ENCODE data around the gene MYO1C. TPM values are rescaled to one million over a fixed set of nuclear protein-coding genes. Genes with fewer than 3 reads are reported as not detected.

The MYO1C gene
- total and polyA plus RNA-seq, 2 of the 8 experiments (the other 6 are each of a cell fraction or from before 2014, with no cell fraction given): 40.1 to 78.6 TPM

DNA sequence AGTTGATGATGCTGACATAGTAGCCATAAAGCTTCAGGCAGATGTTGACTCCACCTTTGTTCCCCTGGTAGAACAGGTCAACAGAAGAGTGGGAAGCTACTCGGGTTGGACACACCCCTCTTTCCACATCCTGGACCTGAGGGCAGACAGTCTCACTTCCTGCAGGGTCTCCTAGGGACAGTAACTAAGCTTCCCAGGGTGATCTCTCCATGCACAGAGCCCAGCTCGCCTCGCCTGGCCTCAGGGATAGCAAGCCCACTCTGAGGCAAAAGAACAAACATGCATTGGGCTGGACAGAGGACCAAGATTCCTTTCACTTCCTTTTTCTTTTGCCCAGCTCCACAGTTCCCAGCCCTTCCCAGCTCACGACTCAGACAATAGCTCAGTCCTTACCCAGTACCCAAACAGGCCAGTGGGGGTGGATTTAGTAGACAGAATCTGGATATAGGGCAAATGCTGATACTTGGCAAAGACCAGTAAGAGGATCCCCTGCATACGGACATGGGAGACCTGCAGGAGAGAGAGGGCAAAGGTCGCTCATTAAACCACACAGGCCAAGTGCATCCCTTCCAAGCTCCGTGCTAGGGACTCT, 16.9 kb upstream of the MYO1C start:
- Histone ChIP-seq H4K20me1 (replicated peaks in 1 of 2; ENCODE audit: control insufficient read depth in 1 of 2, insufficient read depth in 2 of 2, low read length in 2 of 2) (peaks cover 0 to 3% of the 10 kb centered on the region in 2 experiments), H3K27ac (ENCODE audit: low read depth, low read length) (no peak overlapping the region), H2BK5ac (ENCODE audit: low read depth, low read length) (no peak overlapping the region; the same call in 1 of the 2 replicates), H3K18ac (ENCODE audit: extremely low read depth, low read length) (no peak overlapping the region), H2BK20ac (ENCODE audit: low read length) (no peak overlapping the region), H2BK15ac (ENCODE audit: low read length) (no peak overlapping the region), H3K4me2 (ENCODE audit: insufficient read depth in 1 of 2, low read depth in 2 of 2, low read length in 2 of 2) (no peak overlapping the region), H3K9me3 (ENCODE audit: insufficient read depth in 2 of 2, low read depth in 1 of 2, low read length in 1 of 2) (no peaks in the 10 kb centered on the region), H3K9ac (replicated peaks in 1 of 4; ENCODE audit: extremely low read depth in 1 of 4, low read depth in 3 of 4, low read length in 3 of 4) (no peak overlapping the region), H3K56ac (replicated peaks; ENCODE audit: insufficient read length, low read depth, low read length) (no peak overlapping the region), H2AFZ (ENCODE audit: low read length) (no peak overlapping the region), H2AK5ac (ENCODE audit: low read depth, low read length) (no peak overlapping the region), H3K79me2 (ENCODE audit: control insufficient read depth in 1 of 2, insufficient read depth in 2 of 2, low read length in 2 of 2) (no peaks in the 10 kb centered on the region), H3K79me1 (ENCODE audit: low read depth, low read length) (peaks cover 2% of the 10 kb centered on the region; the same call in 1 of the 2 replicates), H3K4me3 (ENCODE audit: extremely low read depth in 1 of 4, insufficient read depth in 2 of 4, low read depth in 3 of 4, low read length in 4 of 4) (no peak overlapping the region), H3K23ac (ENCODE audit: insufficient read length) (no peak overlapping the region), H4K8ac (ENCODE audit: extremely low read depth, insufficient read depth, low read length) (no peak overlapping the region), H2BK12ac (ENCODE audit: low read depth, low read length) (no peak overlapping the region), H3K36me3 (ENCODE audit: control insufficient read depth in 2 of 4, insufficient read depth in 4 of 4, low read length in 3 of 4) (no peaks in the 10 kb centered on the region; a peak in 4 of 8 replicates), H3K4me1 (replicated peaks in 1 of 4; ENCODE audit: control insufficient read depth in 3 of 4, insufficient read depth in 4 of 4, low read length in 3 of 4) (no peaks in the 10 kb centered on the region), H4K5ac (ENCODE audit: insufficient read length, low read depth, low read length) (no peak overlapping the region), H3K14ac (ENCODE audit: insufficient read length) (no peak overlapping the region), H4K91ac (replicated peaks; ENCODE audit: insufficient read length, low read length) (no peak overlapping the region), H3K4ac (replicated peaks; ENCODE audit: insufficient read length, low read depth, low read length) (no peak overlapping the region), H3K27me3 (replicated peaks in 1 of 4; ENCODE audit: control insufficient read depth in 3 of 4, extremely low read depth in 1 of 4, insufficient read depth in 3 of 4, low read length in 3 of 4) (no peaks in the 10 kb centered on the region), H2BK120ac (replicated peaks; ENCODE audit: low read depth, low read length) (no peak overlapping the region), H3K23me2 (ENCODE audit: low read depth, low read length) (no peaks in the 10 kb centered on the region)
- 87% methylated on average over 7 of the region's 7 CpGs; no CpG with 5 or more reads in 1 of the 2 experiments for WGBS, 2 experiments (ENCODE audit: extremely low coverage in 1 of 2, insufficient coverage in 1 of 2, insufficient read length in 1 of 2, insufficient replicate concordance in 2 of 2, low coverage in 1 of 2, low lambda C conversion rate in 2 of 2, missing lambda C conversion rate in 1 of 2)
- POLR2A ChIA-PET (ENCODE audit: partially characterized antibody): interaction anchor here (1.0 to 2.3 kb wide), 5 partner anchors 10 to 56 kb away, joined by 3 to 9 read pairs (median 6); partner anchors contain the start of gene MYO1C
- CTCF ChIA-PET (ENCODE audit: partially characterized antibody): interaction anchor here (0.6 to 5.1 kb wide), 9 partner anchors 9 to 160 kb away, joined by 3 to 26 read pairs (median 4); no protein-coding TSS in a partner anchor
- DNase-seq (ENCODE audit: low read depth in 1 of 2, low spot score in 2 of 2) (no peak), FAIRE-seq (no peak)
- TF ChIP-seq, protein P1, sequence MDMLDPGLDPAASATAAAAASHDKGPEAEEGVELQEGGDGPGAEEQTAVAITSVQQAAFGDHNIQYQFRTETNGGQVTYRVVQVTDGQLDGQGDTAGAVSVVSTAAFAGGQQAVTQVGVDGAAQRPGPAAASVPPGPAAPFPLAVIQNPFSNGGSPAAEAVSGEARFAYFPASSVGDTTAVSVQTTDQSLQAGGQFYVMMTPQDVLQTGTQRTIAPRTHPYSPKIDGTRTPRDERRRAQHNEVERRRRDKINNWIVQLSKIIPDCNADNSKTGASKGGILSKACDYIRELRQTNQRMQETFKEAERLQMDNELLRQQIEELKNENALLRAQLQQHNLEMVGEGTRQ (IDR thresholded peaks at IDR 0.05; ENCODE audit: low read length): no peak
- TF ChIP-seq GTF2F1 (IDR thresholded peaks at IDR 0.05; ENCODE audit: borderline replicate concordance, low read depth, low read length): no peak
- TF ChIP-seq MAFK (IDR thresholded peaks at IDR 0.05; ENCODE audit: low read depth, low read length): no peak
- no peak for TF ChIP-seq SUZ12 (IDR thresholded peaks at IDR 0.05; ENCODE audit: low read length)
- TF ChIP-seq POU5F1 (IDR thresholded peaks at IDR 0.05; ENCODE audit: low read depth, low read length): no peak
- TF ChIP-seq, protein P2, sequence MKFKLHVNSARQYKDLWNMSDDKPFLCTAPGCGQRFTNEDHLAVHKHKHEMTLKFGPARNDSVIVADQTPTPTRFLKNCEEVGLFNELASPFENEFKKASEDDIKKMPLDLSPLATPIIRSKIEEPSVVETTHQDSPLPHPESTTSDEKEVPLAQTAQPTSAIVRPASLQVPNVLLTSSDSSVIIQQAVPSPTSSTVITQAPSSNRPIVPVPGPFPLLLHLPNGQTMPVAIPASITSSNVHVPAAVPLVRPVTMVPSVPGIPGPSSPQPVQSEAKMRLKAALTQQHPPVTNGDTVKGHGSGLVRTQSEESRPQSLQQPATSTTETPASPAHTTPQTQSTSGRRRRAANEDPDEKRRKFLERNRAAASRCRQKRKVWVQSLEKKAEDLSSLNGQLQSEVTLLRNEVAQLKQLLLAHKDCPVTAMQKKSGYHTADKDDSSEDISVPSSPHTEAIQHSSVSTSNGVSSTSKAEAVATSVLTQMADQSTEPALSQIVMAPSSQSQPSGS (IDR thresholded peaks at IDR 0.05; ENCODE audit: low read length): no peak
- no peak for TF ChIP-seq CBX5 (IDR thresholded peaks at IDR 0.05; ENCODE audit: low read depth, low read length)
- no peak for TF ChIP-seq BRCA1 (IDR thresholded peaks at IDR 0.05; ENCODE audit: low read depth, low read length)
- no peak for TF ChIP-seq JUN (IDR thresholded peaks at IDR 0.05; ENCODE audit: low read depth, low read length)
- TF ChIP-seq HDAC6 (IDR thresholded peaks at IDR 0.05; ENCODE audit: low read depth, low read length): no peak
